ENCODE data around the gene CASZ1.

Gene CASZ1

DNA sequence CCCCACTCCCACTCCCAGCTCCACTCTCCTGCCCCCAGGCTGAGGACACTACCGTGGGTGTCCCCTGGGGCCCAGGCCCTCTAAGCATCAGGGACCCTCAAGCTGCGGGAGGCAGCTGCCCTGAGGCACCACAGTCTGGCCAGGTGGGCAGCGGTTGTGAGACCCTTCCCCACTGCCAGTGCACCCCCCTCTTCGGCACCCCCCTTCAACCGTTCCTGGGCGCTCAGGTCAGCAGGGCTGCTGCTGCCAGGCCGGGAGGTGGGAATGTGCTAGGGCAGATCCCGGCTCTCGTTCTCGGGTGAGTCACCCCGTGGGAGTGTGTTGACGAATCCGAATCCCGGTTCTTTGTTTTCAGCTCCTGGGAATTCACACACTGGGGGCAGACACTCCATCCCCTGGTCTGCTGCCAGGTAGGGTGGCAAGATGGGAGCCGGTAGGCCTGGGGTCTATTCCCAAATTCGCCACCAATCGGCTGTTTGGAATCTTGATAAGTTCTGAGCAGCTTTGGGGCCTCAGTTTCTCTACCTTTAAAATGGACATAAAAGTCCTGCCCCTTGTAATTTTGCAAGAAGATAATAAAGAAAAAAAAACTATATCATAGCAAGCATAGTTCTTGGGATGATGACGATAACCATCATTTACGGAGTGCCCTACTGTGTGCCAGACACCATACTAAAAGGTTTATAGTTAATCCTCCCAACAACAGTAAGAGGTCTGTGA lies 28.5 kb upstream of the CASZ1 start:
- DNase-seq (ENCODE audit: extremely low read depth, low read depth) = peak; percentile 33

GRCh38 chr1:10823000-10823401 lies 26.6 kb upstream of the CASZ1 start:
- TF ChIP-seq CTCF (IDR thresholded peaks at IDR 0.05; ENCODE audit: low read depth, low read length, missing control alignments) = no peak
- no peak for DNase-seq (ENCODE audit: extremely low read depth, low read depth)

More for the DNA sequence above, 28.5 kb upstream of the CASZ1 start:
- TF ChIP-seq CTCF (IDR thresholded peaks at IDR 0.05; ENCODE audit: low read depth, low read length, missing control alignments) = no peak
- H3K4me3 ChIP-seq (replicated peaks; ENCODE audit: low read depth, low read length) = no peak overlapping the region

GRCh38 chr1:10821388-10821787 lies 24.9 kb upstream of the CASZ1 start:
- no peak overlapping the region for H3K4me3 ChIP-seq (replicated peaks; ENCODE audit: low read depth, low read length)
- no peak for TF ChIP-seq CTCF (IDR thresholded peaks at IDR 0.05; ENCODE audit: low read depth, low read length, missing control alignments)
- no peak for DNase-seq (ENCODE audit: extremely low read depth, low read depth)

More at GRCh38 chr1:10823000-10823401, 26.6 kb upstream of the CASZ1 start:
- H3K4me3 ChIP-seq (replicated peaks; ENCODE audit: low read depth, low read length) = no peak overlapping the region

DNA sequence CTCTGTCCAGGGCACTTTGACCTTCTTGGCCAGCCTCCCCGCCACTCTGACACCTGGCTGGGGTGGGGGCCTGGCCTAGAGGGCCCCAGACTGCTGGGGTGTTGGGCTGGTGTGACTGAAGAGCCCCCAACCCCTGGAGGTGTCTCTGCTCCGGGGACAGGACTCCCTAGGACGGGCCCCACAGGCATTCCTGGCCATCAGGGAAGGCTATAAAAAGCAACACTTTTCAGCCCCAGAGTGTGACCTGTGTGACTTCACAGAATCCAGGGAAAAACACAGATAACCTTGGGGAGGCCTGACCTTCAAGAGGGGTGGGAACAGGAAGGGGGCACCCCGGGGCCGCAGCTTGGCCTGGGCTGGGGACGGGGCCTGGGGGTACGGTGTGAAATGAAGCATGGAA lies 24.0 kb upstream of the CASZ1 start:
- no peak overlapping the region for H3K4me3 ChIP-seq (replicated peaks; ENCODE audit: low read depth, low read length)

GRCh38 chr1:10819198-10819901 lies 22.9 kb upstream of the CASZ1 start:
- DNase-seq (ENCODE audit: extremely low read depth, low read depth) = no peak
- no peak overlapping the region for H3K4me3 ChIP-seq (replicated peaks; ENCODE audit: low read depth, low read length)
- TF ChIP-seq CTCF (IDR thresholded peaks at IDR 0.05; ENCODE audit: low read depth, low read length, missing control alignments) = no peak

More for the DNA sequence above, 24.0 kb upstream of the CASZ1 start:
- no peak for DNase-seq (ENCODE audit: extremely low read depth, low read depth)
- no peak for TF ChIP-seq CTCF (IDR thresholded peaks at IDR 0.05; ENCODE audit: low read depth, low read length, missing control alignments)

DNA sequence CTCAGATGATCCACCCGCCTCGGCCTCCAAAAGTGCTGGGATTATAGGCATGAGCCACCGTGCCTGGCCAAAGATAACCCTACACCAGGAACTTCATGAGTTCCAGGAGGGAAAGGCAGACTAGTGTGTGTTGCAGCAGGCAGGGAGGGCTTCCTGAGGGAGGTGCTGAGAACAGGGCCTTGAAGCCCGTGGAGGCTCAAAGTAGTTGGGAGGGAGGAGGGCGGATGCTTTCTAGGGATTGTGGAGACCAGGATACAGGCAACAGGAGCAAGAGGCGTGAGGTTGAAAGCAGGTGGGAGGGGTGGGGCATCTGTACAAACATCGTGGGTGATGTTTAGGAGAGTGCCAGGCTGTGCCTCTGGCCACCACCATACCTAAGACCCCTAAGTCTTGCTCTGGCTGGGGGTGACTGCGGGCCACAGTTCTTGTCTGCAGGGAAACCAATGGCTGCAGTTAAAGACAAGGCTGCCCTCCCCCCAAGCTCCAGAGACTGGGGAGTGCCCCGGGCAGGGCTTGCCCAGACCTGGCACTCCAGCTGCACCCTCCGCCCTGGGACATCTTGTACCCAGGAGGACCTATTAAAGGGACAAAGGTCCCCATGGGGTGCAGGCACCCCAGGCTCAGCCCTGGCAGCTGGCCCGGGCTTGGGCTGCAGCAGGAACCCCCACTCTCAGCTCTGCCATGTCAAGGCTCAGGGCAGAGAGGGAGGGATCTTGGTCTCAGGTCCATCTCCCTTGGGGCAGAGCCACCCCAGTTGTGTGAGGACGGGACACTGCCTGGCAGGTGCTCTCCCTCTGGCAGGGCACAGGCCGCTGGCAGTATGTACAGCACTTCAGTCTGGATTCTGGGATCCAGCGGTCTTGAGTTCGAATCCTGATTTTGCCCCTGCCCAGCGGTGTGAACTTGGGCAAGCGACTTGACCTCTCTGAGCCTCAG lies 22.1 kb upstream of the CASZ1 start:
- no peak for DNase-seq (ENCODE audit: extremely low read depth, low read depth)
- TF ChIP-seq CTCF (IDR thresholded peaks at IDR 0.05; ENCODE audit: low read depth, low read length, missing control alignments) = no peak
- H3K4me3 ChIP-seq (replicated peaks; ENCODE audit: low read depth, low read length) = no peak overlapping the region

All from HFF-Myc (cell line).